Right forelimb (tissue), 1 donor: Measurements from ENCODE around the gene SKI.
"Not testable (repeated sequence)": the region's sequence is repeated elsewhere in the genome, so short reads cannot be mapped to it uniquely, and the experiment has no call there.

Source experiments
- DNase-seq: peaks from one replicate; pipeline ENCODE4 v3.0.0-alpha.2; 2018

SKI gene

GRCh38 chr1:2313651-2314261 is 85.6 kb downstream of the SKI start:
- no peak for DNase-seq

DNA sequence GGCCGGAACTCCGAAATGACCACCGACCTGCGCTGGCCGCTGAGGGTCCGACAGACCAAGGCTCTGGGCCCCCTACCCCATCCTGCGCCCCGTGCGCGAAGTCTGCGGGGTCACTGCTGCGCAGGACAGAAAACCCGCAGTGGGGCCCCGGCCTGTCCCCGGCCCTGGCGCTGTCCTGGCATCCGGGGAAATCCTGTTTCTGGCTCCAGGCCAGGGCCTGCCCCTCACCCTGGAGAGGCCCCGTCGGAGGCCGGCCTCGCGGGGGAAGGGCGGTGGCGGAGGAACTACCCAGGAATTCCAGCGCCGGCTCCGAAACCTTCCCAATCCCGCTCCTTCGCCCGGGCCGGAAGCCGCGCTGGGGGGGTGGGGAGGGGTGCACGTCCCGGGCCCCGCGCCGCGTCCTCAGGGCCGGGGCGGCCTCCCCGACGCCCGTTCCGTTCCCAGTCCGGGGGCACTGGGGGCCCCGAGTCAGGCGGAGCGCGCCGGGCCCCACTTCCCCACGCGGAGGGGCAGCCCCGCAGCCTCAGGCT is 86.2 kb downstream of the SKI start:
- DNase-seq, result peak; percentile 88

DNA sequence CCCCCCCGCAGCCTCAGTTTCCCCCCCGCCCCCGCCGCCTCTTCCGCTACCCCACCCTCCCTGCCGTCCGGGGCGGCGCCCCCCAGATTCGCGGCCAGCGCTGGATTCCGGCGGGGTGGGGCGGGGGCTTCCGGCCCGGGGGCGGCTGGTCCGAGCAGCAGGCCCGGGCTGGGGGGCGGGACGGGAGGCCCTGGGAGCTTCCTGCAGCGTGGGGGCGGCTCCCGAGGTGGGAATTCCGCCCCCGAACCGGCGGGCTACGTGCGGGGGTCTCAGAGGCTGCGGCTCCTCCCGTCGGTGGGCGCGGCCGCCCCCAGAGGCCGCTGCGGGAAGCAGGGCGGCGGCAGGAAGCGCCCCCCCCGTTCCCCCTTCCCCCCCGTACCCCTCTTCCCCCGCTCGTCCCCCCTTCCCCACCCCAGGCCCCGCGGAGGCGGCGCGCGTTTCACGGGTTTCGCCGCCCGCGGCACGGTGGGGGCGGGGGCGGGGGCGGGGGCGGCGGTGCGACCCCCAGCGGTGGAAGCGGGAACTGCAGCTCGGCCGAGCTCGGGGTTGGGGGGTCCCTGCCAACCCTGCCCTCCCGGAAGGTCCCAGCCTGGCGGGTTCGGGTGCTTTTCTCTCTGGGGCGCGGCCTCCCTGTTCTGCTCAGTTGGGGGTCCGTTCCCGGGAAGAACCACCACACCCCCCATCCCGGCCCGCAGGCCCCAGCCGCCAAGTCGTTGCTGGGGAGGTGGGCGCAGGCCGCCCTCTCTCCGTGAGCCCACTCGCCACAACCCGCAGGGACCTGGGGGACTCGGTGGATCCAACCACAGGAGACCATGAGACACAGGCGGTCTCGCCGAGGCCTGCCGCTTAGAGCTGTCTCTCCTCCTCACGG is 86.9 kb downstream of the SKI start:
- DNase-seq, result peak; percentile 89

DNA sequence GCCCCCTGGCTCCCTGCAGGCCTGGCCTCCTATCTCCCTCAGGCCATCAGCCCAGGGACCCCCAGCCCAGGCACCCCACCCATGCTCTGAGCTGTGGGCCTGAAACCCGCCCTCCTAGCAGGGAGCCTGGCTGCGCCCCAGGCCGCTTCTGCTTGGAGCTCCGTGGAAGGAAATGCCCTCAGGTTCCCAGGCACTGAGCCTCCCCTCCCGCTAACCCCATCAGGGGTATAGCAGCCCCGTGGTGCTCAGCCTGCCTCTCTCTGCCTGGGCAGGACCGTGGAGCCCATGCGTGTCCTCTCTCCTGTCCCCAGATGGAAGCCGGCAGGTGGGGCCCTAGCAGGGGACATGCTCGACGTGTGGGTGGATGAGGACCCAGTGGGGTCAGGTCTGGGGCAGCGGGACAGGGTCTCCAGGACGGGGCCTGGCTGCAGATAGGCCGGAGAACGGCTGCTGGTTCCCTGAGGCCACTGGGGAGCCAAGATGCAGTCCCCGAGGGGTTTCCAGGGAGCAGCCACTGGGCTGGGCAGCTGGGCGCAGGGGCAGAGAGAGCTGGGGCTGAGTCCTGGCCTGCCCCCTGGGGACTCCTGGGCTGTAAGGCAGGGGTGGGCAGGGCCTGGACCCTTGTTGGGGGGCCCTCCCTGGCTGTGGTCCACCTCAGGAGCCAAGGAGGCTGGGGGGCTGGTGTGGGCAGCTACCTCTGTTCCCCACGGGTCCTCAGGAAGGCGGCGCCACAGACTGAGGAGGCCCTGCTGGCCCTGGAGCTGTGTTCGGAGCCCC is 87.7 kb downstream of the SKI start:
- DNase-seq, result no peak

DNA sequence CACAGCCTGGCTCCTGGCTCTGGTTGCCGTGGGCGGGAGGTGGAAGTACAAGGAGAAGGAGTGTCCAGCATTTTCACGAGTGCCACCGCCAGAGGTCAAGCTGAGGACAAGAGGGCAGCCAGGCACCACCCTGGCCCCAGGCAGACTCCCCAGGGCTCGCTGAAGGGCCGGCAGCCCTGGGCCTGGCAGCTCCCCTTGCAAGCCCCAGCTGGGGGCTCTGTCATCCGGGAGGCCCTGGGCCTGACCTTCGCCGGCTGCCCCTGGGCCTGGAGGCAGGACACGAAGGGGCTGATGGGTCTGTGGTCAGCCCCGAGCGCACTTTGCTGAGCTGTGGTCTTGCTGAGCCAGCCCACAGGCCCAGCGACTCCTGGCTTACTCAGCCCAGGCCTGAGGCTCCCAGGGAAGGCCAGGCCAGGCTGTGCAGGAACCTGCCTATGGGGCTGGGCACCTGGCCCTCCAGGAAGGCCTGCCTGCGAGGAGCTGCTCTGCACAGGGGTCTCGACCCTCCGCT is 88.4 kb downstream of the SKI start:
- no peak for DNase-seq

- DNase-seq, result no peak
These were observed 89.3 kb downstream of the SKI start for GRCh38 chr1:2317230-2318065.

GRCh38 chr1:2318314-2319278 is 90.5 kb downstream of the SKI start:
- no peak for DNase-seq

- no peak for DNase-seq
These were observed 91.2 kb downstream of the SKI start for GRCh38 chr1:2319291-2319690.

DNA sequence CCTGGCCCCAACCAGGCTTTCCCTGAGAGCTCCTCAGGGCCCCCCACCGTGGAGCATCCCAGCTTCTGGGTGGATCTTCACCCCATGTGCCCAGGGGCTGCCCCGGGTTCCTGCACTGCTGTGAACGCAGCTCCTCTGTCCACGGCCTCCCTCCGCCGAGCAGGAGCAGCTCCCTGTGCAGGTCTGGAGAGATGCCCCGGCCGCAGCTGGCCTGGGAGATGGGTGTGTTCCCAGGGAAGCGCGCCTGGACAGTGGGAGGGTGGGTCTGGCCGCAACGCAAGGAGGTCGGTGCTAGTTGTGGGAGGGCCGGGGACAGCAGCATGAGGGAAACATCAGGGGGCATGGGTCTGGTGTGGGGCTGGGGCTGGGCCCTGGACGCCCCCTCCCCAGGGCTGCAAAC is 91.9 kb downstream of the SKI start:
- no peak for DNase-seq

DNA sequence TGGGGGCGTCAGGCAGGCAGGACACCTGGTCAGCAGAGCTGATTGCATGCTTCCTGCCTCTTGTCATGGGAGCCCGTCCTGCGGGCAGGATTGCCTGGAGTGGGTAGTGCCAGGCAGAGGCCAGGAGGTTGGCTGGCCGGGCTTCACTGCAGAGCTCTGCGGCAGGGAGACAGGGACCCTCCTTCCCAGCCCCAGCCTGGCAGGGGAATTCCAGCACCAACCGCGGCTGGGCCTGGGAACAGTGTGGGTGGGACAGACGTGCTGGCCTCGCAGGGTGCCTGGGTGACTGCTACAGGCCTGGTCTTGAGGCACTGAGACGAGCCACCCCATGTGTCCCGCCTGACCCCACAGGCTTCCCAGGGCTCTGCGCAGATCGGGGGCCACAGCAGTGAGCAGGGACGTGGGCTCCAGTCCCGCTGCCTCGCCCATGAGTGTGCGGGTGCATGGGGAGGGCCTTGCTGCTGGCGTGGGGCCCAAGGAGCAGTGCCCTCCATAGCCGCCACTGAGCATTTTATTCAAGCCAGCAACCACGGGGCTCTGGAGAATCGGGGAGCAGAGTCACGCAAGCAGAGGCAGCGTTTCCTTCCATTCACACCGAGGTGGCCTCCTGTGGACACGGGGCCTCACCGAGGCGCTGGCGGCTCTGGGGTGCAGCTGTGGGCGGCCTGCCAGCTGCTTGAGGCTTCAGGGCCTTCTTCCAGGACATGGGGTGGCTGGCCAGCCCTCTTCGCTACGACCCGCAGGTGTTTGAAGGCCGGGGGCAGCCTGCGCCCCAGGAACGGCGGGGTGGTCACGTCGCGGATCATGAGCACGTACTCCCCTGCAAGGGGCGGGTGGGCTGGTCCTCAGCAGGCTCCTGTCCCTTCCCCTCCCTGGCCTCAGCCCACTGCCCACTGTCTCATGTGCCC is 92.9 kb downstream of the SKI start:
- DNase-seq, result peak; percentile 71

GRCh38 chr1:2322065-2322571 is 94.0 kb downstream of the SKI start:
- DNase-seq, result peak; percentile 96

DNA sequence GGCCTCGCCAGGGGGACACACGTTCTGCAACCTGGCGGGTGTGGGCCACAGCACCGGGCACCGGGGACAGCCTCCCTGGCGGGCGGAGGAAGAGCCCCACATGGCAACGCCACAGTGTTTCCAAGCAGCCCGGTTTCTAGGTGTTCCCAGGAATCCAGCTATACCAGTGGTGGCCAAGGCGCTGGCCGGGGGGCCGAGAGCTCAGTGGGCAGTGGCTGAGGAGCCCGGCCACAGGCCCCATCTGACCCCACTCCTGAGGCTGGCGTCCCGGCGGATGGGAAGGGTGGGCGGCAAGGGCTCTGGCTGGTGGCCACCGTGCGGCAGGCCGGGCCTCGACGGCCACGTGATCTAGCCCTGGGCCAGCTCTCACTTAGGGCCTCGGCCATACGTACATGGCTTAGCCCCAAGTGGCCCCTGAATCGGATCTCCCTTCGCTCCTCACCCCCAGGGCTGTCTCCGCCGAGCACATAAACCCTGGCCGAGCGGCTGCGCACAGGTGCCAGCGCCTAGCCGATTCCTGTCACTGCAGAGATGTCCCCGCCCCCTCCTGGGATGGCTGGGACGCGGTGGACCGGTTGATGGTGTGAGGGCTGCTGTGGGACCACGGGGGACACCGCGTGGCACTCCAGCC is 94.6 kb downstream of the SKI start:
- peak; percentile 87 for DNase-seq

- DNase-seq, result no peak
These were observed 95.4 kb downstream of the SKI start for GRCh38 chr1:2323451-2323974.

DNA sequence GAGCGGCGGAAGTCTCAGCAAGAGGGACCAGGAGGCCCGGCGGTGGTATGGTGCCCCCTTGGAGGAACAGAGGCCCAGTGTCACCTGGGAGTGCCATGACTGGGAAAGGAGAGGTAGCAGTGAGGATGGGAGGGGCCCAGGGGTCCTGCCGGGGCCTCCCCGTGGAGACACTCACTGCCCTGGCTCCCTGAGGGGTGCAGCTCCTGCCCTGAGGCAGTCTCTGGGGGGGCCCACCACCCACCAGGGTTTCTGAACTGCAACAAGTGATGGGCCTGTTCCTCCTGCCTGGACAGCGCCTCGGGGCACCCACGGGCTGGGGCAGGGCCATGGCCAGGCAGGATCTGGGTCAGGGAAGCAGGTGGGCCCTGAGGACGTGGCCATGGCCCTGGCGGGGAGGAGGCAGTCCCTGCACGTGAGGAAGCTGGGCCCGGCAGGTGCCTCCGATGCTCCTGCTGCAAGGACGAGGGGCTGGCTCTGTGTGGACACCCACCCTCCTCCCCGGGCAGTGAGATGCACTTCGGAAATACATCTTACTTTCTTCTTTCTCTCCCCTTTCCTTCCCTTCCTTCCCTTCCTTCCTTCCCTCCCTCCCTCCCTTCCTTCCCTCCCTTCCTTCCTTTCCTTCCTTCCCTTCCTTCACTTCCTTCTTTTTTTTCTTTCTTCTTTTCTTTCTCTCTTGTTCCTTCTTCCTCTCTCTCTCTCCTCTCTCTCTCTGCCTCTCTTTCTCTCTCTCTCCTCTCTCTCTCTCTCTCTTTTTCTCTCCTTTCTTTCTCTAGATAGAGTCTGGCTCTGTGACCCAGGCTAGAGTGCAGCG is 96.6 kb downstream of the SKI start:
- no peak for DNase-seq

GRCh38 chr1:2326524-2326923 is 98.4 kb downstream of the SKI start:
- DNase-seq, result no peak

- not testable (repeated sequence) for DNase-seq
These were observed 99.0 kb downstream of the SKI start for GRCh38 chr1:2327162-2327561.

GRCh38 chr1:2327841-2328240 is 99.7 kb downstream of the SKI start:
- DNase-seq, result no peak
